CD4-positive, alpha-beta T cell treated with Interleukin-12 subunit alpha and Interleukin-12 subunit beta, for 1 hour (primary cell): Measurements from ENCODE around the gene KRT83.
"Not testable (repeated sequence)": the region's sequence is repeated elsewhere in the genome, so short reads cannot be mapped to it uniquely, and the experiment has no call there.

Source experiments
- DNase-seq: peaks from one replicate; pipeline ENCODE4 v3.0.0-alpha.2; 2020

KRT83 gene

DNA sequence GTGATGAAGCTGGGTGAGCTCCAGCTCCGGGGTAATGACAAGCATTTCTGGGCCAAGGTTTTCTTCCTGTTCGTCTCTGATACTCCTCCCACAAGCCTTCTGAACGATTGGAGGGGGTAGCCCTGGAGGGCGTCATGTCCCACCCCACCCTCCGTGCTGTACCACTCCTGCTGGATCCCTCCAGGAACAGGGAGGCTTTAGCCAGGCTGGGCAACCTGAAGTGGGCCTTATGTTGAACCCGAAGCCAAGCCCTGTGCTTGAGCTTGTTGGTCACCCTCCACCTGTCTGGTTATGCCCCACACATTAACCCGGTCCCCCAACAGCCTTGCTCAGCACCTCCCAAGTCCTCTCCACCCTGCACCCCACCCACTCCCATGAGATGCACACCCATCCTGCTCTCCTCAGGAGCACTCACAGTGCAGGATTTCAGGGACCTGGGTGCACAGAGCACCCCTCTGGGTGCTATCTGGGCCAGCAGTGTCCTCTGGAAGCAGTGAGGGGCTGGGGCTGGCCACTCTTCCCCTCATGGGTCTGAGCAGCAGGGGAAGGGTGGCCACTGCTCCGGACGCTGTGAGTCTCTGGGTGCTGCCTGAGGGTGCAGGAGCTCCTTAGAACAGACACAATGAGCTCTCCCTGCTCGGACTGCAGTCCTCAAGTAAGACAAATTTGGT is 6.8 kb upstream of the KRT83 start:
- no peak for DNase-seq

DNA sequence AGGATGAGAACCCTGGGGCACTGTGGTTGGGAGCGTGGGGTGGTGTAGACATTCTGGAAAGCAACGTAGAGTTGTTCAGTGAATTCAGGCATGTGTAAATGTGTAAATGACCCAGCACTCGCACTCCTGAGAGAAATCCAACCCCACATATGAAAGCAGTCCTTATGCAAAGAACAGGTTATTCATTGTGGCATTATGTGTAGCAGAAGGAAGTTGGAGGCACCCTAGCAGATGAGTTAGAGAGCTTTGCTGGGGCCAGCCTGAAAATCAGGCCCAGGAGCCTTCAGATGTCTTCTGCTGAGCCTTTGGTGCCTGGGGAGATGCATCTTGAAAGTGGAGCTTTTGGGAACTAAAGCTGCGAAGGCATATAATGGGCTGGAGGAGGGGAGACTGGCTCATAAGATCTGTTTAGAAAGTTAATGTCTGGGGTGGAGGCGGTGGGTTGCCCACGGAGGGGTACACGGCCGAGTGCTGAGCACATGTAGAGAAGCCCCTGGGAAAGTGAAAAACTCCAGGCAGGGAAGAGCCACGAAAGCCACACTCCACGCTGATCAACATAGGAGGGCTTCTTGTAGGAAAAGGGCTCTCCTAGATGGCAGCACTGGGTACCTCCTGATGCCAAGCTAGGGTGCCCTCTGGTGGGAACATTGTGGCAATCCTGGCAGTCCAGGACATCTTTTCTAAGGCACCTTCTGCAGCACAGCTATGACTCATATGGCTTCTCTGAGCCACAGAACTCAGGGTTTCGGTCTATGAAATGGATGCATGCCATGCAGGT is 6.0 kb upstream of the KRT83 start:
- peak; percentile 82 for DNase-seq

DNA sequence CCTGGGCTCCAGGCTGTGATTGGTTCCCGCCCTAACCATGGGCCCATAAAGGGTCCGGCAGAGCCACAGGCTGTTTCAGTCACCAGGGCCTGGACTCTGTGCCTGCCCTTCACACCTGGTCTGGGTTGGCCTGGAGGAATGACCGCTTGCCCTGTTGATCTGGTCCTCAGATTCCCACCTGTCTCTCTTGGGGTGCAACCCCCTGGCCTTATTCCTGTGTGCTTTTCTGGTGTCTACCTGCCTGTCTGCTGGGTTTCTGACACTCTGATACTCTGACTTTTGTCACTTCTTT is 2.9 kb upstream of the KRT83 start:
- no peak for DNase-seq

DNA sequence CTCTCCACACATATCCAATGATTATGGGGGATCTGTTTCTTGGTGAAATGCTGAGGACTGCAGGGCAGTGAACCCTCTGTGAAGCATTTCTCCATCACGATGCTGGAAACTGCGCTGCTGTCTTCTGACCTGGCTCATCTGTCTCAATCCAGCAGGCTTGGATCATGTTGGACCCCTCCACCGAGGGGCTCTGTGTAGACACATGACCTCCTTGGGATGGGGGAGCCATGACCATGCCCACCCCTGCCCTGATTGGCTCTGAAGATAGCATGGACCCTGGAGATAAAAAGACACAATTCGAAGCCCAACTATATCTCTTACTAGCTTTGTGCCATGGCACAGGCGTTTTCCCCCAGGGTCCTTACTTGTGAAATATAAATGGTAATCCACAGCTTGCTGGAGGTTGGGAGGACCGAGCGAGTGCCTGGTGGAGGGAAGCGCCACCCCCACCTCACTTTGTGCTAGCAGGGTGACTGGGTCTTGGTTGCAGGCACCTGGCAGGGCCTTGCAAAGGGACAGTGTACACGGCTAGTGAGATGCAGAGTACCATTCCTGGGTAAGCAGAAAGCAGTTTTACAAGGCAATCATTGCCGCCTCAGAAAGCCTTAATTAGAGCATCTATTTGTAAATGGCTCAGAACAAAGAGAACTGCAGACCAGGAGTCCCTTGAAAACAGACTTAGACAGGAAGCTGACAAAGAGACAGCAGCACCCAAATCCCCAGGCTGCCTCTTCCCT is 2.4 kb upstream of the KRT83 start:
- no peak for DNase-seq

DNA sequence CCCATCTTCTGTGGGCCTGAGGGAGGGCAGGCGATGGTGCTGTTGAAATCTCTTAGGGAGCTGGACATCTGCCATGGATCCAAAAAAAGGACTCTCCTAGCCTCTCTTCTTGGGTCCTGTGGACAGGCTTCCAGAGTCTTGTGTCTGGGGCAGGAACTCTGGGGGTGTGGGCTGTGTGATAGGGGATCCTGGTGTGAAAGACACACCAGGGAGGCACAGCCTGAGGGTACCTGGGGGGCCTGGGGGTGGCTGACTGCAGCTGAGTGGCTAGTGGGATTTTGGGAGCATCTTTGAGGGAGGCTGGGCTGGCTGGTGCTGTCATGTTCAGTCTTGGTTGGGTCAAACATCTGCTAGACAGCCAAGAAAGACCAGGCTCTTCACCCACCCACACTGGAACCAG is 1.8 kb upstream of the KRT83 start:
- DNase-seq: no peak

DNA sequence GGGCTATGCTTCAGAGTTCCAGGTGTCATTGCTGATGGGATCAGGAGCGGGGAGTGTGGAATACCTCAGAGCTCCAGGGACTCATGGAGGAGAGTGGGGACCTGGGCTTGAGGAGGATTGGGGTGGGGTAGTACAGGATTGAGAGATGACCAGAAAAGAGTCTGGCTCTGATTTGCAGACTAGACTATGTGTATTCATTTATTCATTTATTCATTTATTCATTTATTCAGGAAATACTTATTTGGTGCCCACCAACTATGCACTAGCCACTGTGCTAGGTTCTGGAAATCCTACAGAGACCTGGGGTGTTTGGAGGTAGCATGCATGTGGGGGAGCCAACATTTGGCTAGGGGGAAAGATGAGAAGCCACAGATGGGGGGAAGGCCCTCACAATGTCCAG is 871 bp upstream of the KRT83 start:
- no peak for DNase-seq

DNA sequence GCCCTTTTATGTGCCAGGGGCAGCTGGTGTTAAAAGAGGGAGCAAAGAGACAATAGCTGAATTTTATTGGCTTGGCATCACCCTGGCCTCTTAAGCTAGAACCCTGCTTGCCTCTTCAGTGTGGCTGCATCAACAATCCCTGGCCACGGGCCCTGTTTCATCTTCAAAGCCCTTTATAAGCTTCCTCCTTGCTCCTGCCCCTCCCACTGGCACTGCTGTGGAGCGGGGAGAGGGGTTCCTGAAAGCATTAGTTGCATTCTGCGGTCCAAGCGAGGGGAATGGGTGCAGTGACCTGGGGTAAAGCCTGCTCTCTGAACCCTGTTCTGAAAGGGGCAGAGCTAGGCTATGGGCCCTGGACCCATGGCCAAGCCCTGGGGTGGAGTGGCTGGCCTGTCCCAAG is 220 bp upstream of the KRT83 start:
- no peak for DNase-seq

DNA sequence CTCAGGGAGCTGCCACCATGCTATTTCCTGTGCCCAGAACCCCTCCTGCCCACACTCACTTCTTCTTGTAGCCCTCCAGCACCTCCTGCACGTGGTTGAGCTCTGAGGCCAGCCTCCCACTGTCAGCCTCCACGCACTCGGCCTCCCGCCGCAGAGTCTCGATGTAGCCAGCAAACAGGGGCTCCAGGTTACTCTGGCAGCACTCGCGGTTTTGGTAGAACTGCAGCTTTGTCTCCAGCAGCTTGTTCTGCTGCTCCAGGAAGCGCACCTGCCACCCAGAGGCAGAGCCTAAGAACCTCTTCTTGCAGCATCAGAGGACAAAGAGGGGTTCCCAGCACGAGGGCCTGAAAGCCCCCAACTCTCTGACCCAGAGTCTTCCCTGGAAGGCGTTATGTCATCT is 2.1 kb downstream of the KRT83 start:
- DNase-seq: no peak

DNA sequence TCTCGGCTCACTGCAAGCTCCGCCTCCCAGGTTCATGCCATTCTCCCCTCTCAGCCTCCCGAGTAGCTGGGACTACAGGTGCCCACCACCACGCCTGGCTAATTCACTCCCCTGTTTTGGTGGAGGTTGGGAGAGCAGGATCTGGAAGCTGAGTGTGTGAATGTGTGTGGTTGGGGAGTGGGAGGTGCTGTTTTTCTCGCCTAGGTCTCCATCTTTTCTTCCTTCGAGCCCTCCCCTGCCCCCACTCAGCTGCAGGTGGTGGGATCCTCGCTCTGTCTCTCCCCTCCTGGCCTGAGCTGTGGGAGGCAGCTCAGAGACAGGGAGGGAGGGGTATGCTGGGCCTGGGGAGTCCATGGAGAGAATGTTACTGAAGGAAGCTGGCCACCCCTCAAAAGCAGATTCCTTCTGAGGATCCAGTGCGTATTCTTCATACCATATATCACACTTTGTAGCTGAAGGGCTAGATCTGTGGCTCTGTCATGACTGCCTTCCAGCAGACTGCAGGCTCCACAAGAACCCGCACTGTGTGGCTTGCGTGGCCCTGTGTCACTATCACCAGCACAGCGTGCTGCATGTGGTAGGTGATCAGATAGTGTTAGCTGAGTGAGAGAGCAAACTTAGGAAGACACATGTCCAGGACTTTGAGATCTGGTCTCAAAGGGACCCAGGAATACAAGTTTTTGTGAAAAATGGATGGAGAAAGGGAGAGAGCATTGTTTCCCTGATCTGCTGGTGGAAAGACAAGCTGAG is 2.8 kb downstream of the KRT83 start:
- no peak for DNase-seq

- no peak for DNase-seq
These were observed 3.6 kb downstream of the KRT83 start for GRCh38 chr12:52317468-52318052.

GRCh38 chr12:52316701-52317100 is 4.5 kb downstream of the KRT83 start:
- no peak for DNase-seq

DNA sequence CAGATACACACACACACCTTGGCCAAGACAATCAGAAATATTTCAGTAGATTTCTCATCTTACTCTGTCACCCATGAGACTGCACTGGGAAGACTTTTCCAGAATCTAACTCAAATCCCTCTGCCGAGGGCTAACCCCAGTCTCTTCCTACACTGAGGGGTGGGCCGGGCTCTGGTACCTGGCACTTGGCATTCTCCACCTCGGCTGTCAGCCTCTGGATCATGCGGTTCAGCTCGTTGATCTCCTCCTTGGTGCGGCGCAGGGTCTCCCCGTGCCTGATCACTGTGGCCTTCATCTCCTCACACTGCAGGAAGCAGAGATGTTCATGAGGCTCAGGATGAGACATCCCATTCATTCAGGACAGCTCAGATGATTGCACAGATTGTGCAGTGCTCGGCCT is 4.9 kb downstream of the KRT83 start:
- no peak for DNase-seq

DNA sequence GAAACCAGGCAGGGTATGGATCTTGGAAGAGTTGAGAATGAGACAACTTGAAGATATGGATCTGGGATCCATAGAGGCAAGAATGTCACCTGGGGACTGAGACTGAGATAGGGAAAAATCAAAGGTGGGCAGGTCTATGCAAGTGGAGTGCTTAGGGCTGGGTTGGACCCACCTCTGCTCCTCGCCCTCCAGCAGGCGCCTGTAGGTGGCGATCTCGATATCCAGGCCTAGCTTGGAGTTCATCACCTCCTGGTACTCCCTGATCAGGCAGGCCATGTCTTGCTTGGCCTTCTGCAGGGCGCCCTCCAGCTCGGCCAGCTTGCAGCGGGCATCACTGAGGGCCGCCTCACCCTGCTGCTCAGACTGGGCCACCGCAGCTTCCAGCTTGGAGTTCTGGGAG is 5.5 kb downstream of the KRT83 start:
- DNase-seq: not testable (repeated sequence)

GRCh38 chr12:52314511-52314910 is 6.7 kb downstream of the KRT83 start:
- DNase-seq: no peak

DNA sequence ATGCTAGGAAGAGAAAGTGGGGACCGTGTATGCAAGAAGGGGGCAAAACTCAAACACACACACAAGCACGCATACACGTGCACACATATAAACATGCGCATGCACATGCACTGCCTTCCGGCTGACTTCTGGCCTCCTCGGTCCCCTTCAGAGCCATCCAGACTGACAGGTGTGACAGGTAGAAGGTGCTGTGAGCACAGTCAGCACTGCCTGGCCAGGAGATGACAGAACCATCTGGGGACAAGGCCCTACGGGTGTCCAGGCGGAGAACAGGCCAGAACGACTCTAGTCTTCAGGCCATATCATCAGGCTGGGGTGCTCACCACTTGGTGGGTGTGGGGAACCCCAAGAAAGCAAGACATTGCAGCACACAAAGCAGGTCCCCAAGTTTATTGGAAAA is 7.3 kb downstream of the KRT83 start:
- no peak for DNase-seq

GRCh38 chr12:52313461-52313860 is 7.7 kb downstream of the KRT83 start:
- DNase-seq: no peak

- no peak for DNase-seq
These were observed 9.1 kb downstream of the KRT83 start for GRCh38 chr12:52312086-52312485.

GRCh38 chr12:52311285-52311648 is 9.9 kb downstream of the KRT83 start:
- DNase-seq: no peak

GRCh38 chr12:52310622-52311284 is 10.4 kb downstream of the KRT83 start:
- DNase-seq: no peak

DNA sequence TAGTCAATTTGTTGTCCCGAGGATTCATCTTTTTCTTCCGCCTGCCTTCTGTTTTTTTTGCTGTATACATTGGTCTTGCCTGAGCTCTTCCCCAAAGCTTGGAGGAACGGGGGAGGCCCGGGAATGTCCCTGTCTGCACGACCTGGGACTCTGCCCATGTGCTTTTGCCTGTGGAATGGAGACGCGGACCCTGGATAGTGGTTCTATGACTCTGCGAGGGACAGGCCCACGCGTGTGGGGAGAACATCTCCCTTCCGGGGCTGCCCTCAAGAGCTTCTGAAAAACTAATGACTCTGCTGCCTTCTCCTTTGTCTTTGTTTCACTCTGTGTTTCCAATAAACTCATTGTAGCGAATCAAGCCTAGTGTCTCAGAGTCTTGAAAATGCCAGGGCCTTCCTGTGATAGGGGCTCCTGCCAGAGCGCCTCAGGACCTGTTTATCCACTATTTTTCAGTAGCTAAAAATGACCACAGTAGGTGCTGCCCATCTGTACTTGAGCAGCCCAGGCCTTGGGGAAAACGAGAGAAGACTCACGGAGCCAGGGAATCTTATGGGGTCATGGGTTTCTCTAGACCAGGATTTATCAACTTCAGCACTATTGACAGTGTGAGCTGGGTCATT is 12.3 kb downstream of the KRT83 start:
- no peak for DNase-seq

GRCh38 chr12:52307836-52308805 is 13.1 kb downstream of the KRT83 start:
- DNase-seq: peak; percentile 14
